Epithelial cell of proximal tubule (primary cell): ENCODE measurements around the gene UBXN10. TPM values are rescaled to one million over a fixed set of nuclear protein-coding genes. Genes with fewer than 3 reads are reported as not detected.

ENCODE experiments used
- DNase-seq: peaks from one replicate; pipeline ENCODE4 v3.0.0-alpha.2; 2011; ENCODE audit warnings: low read depth
- H3K4me3 ChIP-seq: 2 replicates; pipeline ENCODE4 v1.5.1; 2011; ENCODE audit warnings: low read depth, mild to moderate bottlenecking, low read length
- CTCF ChIP-seq: conservative IDR thresholded peaks from 2 replicates; pipeline ENCODE4 v1.5.1; 2012; ENCODE audit warnings: low read depth, mild to moderate bottlenecking, low read length
- total RNA-seq: library from RNA; depleted of rRNA; stranded (reverse); fragments of >200 nt; gene quantifications from 2 replicates; pipeline ENCODE4 v1.2.3, GENCODE V29; 2015

Gene UBXN10
- total RNA-seq, 1 donor from 2014 or later: 0.23 TPM

GRCh38 chr1:20139776-20140612 is 45.9 kb upstream of the UBXN10 start:
- DNase-seq: no peak
- no peak for TF ChIP-seq CTCF
- H3K4me3 ChIP-seq: no peak overlapping the region

GRCh38 chr1:20141001-20141400 is 44.9 kb upstream of the UBXN10 start:
- DNase-seq: no peak
- H3K4me3 ChIP-seq: no peak overlapping the region
- no peak for TF ChIP-seq CTCF

GRCh38 chr1:20141466-20141865 is 44.4 kb upstream of the UBXN10 start:
- no peak overlapping the region for H3K4me3 ChIP-seq
- TF ChIP-seq CTCF: no peak
- DNase-seq: no peak

DNA sequence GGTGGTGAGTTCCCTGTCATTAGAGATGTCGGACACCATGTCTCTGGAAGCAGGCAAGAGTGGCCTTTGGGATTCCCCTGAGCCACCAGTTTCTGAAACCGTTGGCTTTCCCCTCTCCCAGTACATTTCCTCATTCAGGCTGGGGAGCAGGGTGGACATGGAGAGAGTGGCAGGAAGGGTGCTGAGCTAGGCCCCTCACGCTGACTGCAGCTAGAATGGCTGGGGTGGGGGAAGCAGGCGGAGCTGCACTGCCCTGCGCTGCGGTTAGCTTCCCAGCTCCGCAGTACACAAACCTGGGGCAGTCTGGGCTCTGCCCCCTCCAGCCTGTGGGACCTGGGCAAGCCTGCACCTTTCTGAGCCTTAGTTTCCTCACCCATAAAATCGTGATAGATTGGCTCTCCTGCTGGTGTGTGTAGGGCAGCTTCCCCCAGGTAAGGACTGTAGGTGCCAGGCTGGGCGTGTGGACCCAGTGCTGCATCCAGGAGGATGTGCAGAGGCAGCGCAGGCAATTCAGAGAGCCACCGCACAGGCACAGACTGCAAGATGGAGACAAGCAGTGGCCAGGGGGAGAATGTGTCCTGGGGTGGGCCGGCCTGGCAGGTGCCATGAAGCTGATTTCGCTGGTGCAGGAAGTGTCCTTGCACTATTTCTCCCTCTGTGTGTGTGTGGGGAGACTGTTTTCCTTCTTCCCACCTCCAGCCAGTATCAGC is 43.7 kb upstream of the UBXN10 start:
- no peak overlapping the region for H3K4me3 ChIP-seq
- no peak for TF ChIP-seq CTCF
- DNase-seq: no peak

DNA sequence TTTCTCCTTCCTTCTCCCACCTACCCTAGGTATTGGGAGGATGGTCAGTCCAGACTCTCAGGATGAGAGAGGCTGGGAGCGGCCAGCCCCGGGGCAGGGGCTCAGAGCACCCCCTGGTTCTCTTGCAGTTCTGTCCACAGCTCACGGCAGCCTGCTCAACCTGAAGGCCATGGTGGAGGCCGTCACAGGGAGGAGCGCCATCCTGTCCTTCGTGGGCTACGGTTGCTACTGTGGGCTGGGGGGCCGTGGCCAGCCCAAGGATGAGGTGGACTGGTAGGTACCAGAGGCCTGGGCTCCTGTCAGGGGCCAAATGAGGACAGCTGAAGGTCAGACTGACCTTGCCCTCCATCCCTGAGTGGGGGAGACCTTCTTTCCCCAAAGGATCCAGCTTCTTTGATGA is 42.6 kb upstream of the UBXN10 start:
- H3K4me3 ChIP-seq: no peak overlapping the region
- no peak for TF ChIP-seq CTCF
- DNase-seq: no peak

DNA sequence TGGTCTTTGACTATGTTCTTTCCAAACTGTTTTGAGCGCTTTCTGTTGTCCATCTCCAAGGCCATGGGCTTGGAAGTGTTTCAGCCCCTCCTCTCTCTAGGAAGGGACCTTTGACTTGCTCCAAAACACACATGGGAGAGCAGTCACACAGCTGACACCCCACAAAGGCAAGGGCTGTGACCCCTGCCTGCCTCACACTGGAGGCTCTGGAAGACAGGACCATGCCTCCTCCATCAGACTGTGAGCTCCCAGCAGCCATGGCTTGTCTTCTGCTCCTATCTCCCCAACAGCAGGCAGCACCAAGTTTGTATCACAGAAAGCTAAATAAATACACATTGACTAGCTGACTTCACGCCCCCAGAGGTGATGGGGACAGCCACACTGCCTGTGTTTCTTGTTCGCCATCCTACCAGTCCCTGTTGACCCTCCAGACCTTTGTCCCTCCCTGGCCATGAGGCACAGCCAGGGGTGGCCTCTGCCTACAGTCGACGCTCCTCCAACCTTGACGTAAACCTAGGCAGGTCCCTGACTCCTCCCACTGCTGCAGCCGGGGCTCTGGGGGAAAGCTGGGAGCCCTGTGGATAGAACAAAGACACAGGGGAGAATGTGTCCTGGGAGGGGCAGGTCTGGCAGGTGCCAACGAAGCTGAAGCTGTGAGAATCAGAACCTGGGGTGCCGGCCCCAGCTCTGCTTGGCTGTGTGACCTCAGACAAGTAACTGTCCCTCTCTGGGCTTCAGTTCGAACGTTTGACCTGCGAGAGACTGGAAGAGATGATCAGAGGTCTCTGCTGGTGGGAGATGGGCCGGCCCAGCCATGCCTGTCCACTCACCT is 41.9 kb upstream of the UBXN10 start:
- DNase-seq: no peak
- no peak overlapping the region for H3K4me3 ChIP-seq
- TF ChIP-seq CTCF: no peak
